Tongue (tissue), 2 donors: ENCODE results near the gene IGF1R. TPM values are rescaled to one million over a fixed set of nuclear protein-coding genes. Genes with fewer than 3 reads are reported as not detected.
A peak's percentile ranks its signal among the peaks of the same experiment; 100 is the strongest.

Experiments
- DNase-seq: peaks from one replicate; pipeline ENCODE4 v3.0.0-alpha.2; 2015
- total RNA-seq: library from RNA; depleted of rRNA; stranded (reverse); fragments of >200 nt; gene quantifications from one replicate; pipeline ENCODE4 v1.2.3, GENCODE V29; 2014

IGF1R gene
- total RNA-seq, 1 donor from 2014 or later, result 67.6 TPM

- no peak for DNase-seq
Measured at GRCh38 chr15:98943051-98943508, 294.7 kb downstream of the IGF1R start.

- DNase-seq, result peak; percentile 82
Measured at GRCh38 chr15:98943601-98944151, 295.3 kb downstream of the IGF1R start.

GRCh38 chr15:98946301-98947255, 298.2 kb downstream of the IGF1R start:
- DNase-seq, result no peak

- no peak for DNase-seq
Measured at GRCh38 chr15:98948456-98948855, 300.1 kb downstream of the IGF1R start.

GRCh38 chr15:98948941-98949340, 300.6 kb downstream of the IGF1R start:
- DNase-seq, result no peak

GRCh38 chr15:98949624-98950023, 301.3 kb downstream of the IGF1R start:
- DNase-seq, result no peak

- DNase-seq, result no peak
Measured at GRCh38 chr15:98950248-98950647, 301.9 kb downstream of the IGF1R start.

- DNase-seq, result no peak
Measured at GRCh38 chr15:98951004-98951403, 302.7 kb downstream of the IGF1R start.

- no peak for DNase-seq
Measured at GRCh38 chr15:98951493-98952320, 303.4 kb downstream of the IGF1R start.

- DNase-seq, result no peak
Measured at GRCh38 chr15:98952381-98952803, 304.1 kb downstream of the IGF1R start.

- no peak for DNase-seq
Measured at GRCh38 chr15:98953000-98953787, 304.9 kb downstream of the IGF1R start.

GRCh38 chr15:98953968-98954367, 305.6 kb downstream of the IGF1R start:
- DNase-seq, result no peak

GRCh38 chr15:98954411-98954810, 306.1 kb downstream of the IGF1R start:
- DNase-seq, result peak; percentile 78

- DNase-seq, result peak; percentile 92
Measured at GRCh38 chr15:98955331-98955730, 307.0 kb downstream of the IGF1R start.

GRCh38 chr15:98955961-98956723, 307.8 kb downstream of the IGF1R start:
- DNase-seq, result no peak

GRCh38 chr15:98956796-98957553, 308.6 kb downstream of the IGF1R start:
- DNase-seq, result no peak

- no peak for DNase-seq
Measured at GRCh38 chr15:98957655-98958054, 309.3 kb downstream of the IGF1R start.

- DNase-seq, result no peak
Measured at GRCh38 chr15:98958076-98958475, 309.7 kb downstream of the IGF1R start.

- no peak for DNase-seq
Measured at GRCh38 chr15:98958918-98959639, 310.7 kb downstream of the IGF1R start.

GRCh38 chr15:98959640-98960007, 311.3 kb downstream of the IGF1R start:
- no peak for DNase-seq
